T47D (cell line): ENCODE data around the gene CHAMP1.

Source experiments
- DNase-seq, 2 experiments: peaks; one replicate each; pipeline versions ENCODE4 v3.0.0 to v3.0.0-alpha.2; 2011 to 2012; ENCODE audit warnings: low read depth in 1 of 2, low spot score in 1 of 2
- JUND ChIP-seq: IDR thresholded peaks from 2 replicates; pipeline ENCODE4 v1.6.1; 2012; ENCODE audit warnings: low read depth
- in situ Hi-C: cut with HindIII; loops from 2 replicates; pipeline ENCODE4 v1.10.0; 2016; ENCODE audit warnings: low sequenced_read_pairs, low pct_unique_long_range_greater_than_20kb

The CHAMP1 gene

GRCh38 chr13:114309806-114310410, 4.4 kb upstream of the CHAMP1 start:
- no peak for TF ChIP-seq JUND
- peak in 1 of 2 experiments; percentile 10 for DNase-seq

GRCh38 chr13:114310956-114311355, 3.3 kb upstream of the CHAMP1 start:
- DNase-seq = no peak
- in situ Hi-C loops = no loop called here
- TF ChIP-seq JUND = no peak

More at GRCh38 chr13:114309806-114310410, 4.4 kb upstream of the CHAMP1 start:
- in situ Hi-C loops = no loop called here

GRCh38 chr13:114311387-114311786, 2.9 kb upstream of the CHAMP1 start:
- no peak for DNase-seq
- in situ Hi-C loops = no loop called here
- no peak for TF ChIP-seq JUND

- no peak for DNase-seq
- in situ Hi-C loops = no loop called here
- TF ChIP-seq JUND = no peak
Measured at GRCh38 chr13:114311908-114312307, 2.4 kb upstream of the CHAMP1 start.

GRCh38 chr13:114313061-114313860, 1.0 kb upstream of the CHAMP1 start:
- no peak for TF ChIP-seq JUND
- in situ Hi-C loops = no loop called here
- DNase-seq = no peak

GRCh38 chr13:114315074-114315785, 927 bp downstream of the CHAMP1 start:
- no peak for TF ChIP-seq JUND
- in situ Hi-C loops = no loop called here
- DNase-seq = no peak

GRCh38 chr13:114318624-114319023, 4.3 kb downstream of the CHAMP1 start:
- TF ChIP-seq JUND = no peak
- no peak for DNase-seq
- in situ Hi-C loops = no loop called here

- no peak for TF ChIP-seq JUND
Measured at GRCh38 chr13:114319441-114319913, 5.2 kb downstream of the CHAMP1 start.

GRCh38 chr13:114320065-114320464, 5.8 kb downstream of the CHAMP1 start:
- DNase-seq = no peak
- no peak for TF ChIP-seq JUND
- in situ Hi-C loops = no loop called here

More at GRCh38 chr13:114319441-114319913, 5.2 kb downstream of the CHAMP1 start:
- peak in 1 of 2 experiments; percentile 22 for DNase-seq
- in situ Hi-C loops = no loop called here

GRCh38 chr13:114321256-114321655, 7.0 kb downstream of the CHAMP1 start:
- TF ChIP-seq JUND = no peak
- DNase-seq = no peak
- in situ Hi-C loops = no loop called here

GRCh38 chr13:114323349-114323748, 9.0 kb downstream of the CHAMP1 start:
- TF ChIP-seq JUND = no peak
- in situ Hi-C loops = no loop called here
- no peak for DNase-seq

- DNase-seq = no peak
- in situ Hi-C loops = no loop called here
- TF ChIP-seq JUND = no peak
Measured at GRCh38 chr13:114324334-114324733, 10.0 kb downstream of the CHAMP1 start.

- in situ Hi-C loops = no loop called here
- no peak for TF ChIP-seq JUND
- no peak for DNase-seq
Measured at GRCh38 chr13:114325729-114326128, 11.4 kb downstream of the CHAMP1 start.
